ENCODE measurements around the gene GRAP.

The GRAP gene

GRCh38 chr17:19001907-19002590 lies 44.7 kb downstream of the GRAP start:
- no peak for FAIRE-seq

- no peak for FAIRE-seq
These were observed 46.0 kb downstream of the GRAP start for GRCh38 chr17:19000531-19001325.

GRCh38 chr17:18999911-19000310 lies 46.8 kb downstream of the GRAP start:
- no peak for FAIRE-seq

- no peak for FAIRE-seq
These were observed 47.4 kb downstream of the GRAP start for GRCh38 chr17:18999394-18999793.

- no peak for FAIRE-seq
These were observed 49.0 kb downstream of the GRAP start for GRCh38 chr17:18997650-18998196.

GRCh38 chr17:18996458-18996857 lies 50.3 kb downstream of the GRAP start:
- FAIRE-seq, result no peak

GRCh38 chr17:18995220-18995619 lies 51.5 kb downstream of the GRAP start:
- FAIRE-seq, result no peak

GRCh38 chr17:18994631-18995030 lies 52.1 kb downstream of the GRAP start:
- FAIRE-seq, result no peak

- no peak for FAIRE-seq
These were observed 52.7 kb downstream of the GRAP start for GRCh38 chr17:18993905-18994526.

- no peak for FAIRE-seq
These were observed 54.2 kb downstream of the GRAP start for GRCh38 chr17:18992454-18993130.

- FAIRE-seq, result no peak
These were observed 55.0 kb downstream of the GRAP start for GRCh38 chr17:18991531-18992315.

GRCh38 chr17:18990331-18990730 lies 56.4 kb downstream of the GRAP start:
- no peak for FAIRE-seq

- no peak for FAIRE-seq
These were observed 58.1 kb downstream of the GRAP start for GRCh38 chr17:18988546-18989173.

GRCh38 chr17:18987862-18988545 lies 58.8 kb downstream of the GRAP start:
- no peak for FAIRE-seq

- FAIRE-seq, result no peak
These were observed 59.5 kb downstream of the GRAP start for GRCh38 chr17:18987230-18987610.

GRCh38 chr17:18986541-18987229 lies 60.1 kb downstream of the GRAP start:
- FAIRE-seq, result no peak

GRCh38 chr17:18985475-18985874 lies 61.3 kb downstream of the GRAP start:
- no peak for FAIRE-seq

- no peak for FAIRE-seq
These were observed 62.3 kb downstream of the GRAP start for GRCh38 chr17:18984273-18985114.

GRCh38 chr17:18981642-18982424 lies 64.9 kb downstream of the GRAP start:
- FAIRE-seq, result no peak

All from islet of Langerhans (tissue), 1 donor.